Measurements from ENCODE around the gene CORIN. TPM values are rescaled to one million over a fixed set of nuclear protein-coding genes. Genes with fewer than 3 reads are reported as not detected.

CORIN gene
- total and polyA plus RNA-seq, 10 of the 15 experiments (the other 5 are each of a cell fraction or from before 2014, with no cell fraction given): 0.02 to 0.45 (median 0.09) TPM; not detected in 3

DNA sequence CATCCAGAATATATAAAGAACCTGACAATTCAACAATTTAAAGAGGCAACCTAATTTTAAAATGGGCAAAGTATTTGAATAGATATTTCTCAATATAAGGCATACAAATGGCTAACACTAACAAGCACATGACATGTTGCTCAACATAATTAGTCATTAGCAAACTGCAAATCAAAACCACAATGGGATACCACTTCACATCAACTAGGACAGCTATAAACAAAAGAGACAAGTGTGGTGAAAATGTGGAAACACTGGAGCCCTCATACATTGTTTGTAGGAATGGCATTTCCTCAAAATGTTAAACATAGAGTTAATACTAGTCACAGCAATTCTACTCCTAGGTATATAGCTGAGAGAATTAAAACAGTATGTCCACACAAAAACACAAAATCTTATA is 96.7 kb downstream of the CORIN start:
- ChIA-PET POLR2A (no interaction called here), RAD21 (ENCODE audit: unreplicated experiment) (no interaction called here), SMC1A (ENCODE audit: uncharacterized antibody, unreplicated experiment) (interaction anchor here (0.5 kb wide), 1 partner anchor 169 kb away, joined by 3 read pairs; no protein-coding TSS in a partner anchor), CTCF (interaction anchor here (1.2 to 2.2 kb wide), 2 partner anchors 95 to 99 kb away, joined by 4 to 6 read pairs; no protein-coding TSS in a partner anchor)
- DNase-seq (ENCODE audit: low read depth, low spot score) (no peak), ATAC-seq (no peak), FAIRE-seq (no peak)
- H3K36me3 ChIP-seq (ENCODE audit: control insufficient read depth in 2 of 2, insufficient read depth in 2 of 2, low read length in 1 of 2): no peaks in the 10 kb centered on the region
- H3K79me2 ChIP-seq (ENCODE audit: control insufficient read depth, insufficient read depth, low read length): no peaks in the 10 kb centered on the region
- H3K4me2 ChIP-seq (ENCODE audit: control insufficient read depth, insufficient read depth): no peak overlapping the region
- no peaks in the 10 kb centered on the region for H3K4me1 ChIP-seq (ENCODE audit: control insufficient read depth, insufficient read depth, low read length)
- H4K20me1 ChIP-seq (ENCODE audit: control insufficient read depth, insufficient read depth): no peaks in the 10 kb centered on the region
- H3K27me3 ChIP-seq (replicated peaks in 1 of 2; ENCODE audit: control insufficient read depth in 2 of 2, insufficient read depth in 2 of 2, low read length in 1 of 2): peaks cover 0 to 3% of the 10 kb centered on the region in 2 experiments; a peak in 1 of 4 replicates
- no peak overlapping the region for H3K9ac ChIP-seq (ENCODE audit: control insufficient read depth, insufficient read depth, low read length)
- no peak overlapping the region for H3K4me3 ChIP-seq
- TF ChIP-seq, protein P1, sequence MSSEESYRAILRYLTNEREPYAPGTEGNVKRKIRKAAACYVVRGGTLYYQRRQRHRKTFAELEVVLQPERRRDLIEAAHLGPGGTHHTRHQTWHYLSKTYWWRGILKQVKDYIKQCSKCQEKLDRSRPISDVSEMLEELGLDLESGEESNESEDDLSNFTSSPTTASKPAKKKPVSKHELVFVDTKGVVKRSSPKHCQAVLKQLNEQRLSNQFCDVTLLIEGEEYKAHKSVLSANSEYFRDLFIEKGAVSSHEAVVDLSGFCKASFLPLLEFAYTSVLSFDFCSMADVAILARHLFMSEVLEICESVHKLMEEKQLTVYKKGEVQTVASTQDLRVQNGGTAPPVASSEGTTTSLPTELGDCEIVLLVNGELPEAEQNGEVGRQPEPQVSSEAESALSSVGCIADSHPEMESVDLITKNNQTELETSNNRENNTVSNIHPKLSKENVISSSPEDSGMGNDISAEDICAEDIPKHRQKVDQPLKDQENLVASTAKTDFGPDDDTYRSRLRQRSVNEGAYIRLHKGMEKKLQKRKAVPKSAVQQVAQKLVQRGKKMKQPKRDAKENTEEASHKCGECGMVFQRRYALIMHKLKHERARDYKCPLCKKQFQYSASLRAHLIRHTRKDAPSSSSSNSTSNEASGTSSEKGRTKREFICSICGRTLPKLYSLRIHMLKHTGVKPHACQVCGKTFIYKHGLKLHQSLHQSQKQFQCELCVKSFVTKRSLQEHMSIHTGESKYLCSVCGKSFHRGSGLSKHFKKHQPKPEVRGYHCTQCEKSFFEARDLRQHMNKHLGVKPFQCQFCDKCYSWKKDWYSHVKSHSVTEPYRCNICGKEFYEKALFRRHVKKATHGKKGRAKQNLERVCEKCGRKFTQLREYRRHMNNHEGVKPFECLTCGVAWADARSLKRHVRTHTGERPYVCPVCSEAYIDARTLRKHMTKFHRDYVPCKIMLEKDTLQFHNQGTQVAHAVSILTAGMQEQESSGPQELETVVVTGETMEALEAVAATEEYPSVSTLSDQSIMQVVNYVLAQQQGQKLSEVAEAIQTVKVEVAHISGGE (CRISPR knock-in tag; IDR thresholded peaks at IDR 0.05): no peak
- no peak for TF ChIP-seq ZNF207 (IDR thresholded peaks at IDR 0.05; ENCODE audit: borderline replicate concordance)
- no peak for TF ChIP-seq CBX5 (IDR thresholded peaks at IDR 0.05; ENCODE audit: low read depth)
- no peak for TF ChIP-seq RFX5 (IDR thresholded peaks at IDR 0.05; ENCODE audit: low read depth, low read length)
- no peak for TF ChIP-seq ZNF384 (IDR thresholded peaks at IDR 0.05; ENCODE audit: borderline replicate concordance, low read depth, low read length)
- no peak for TF ChIP-seq CREB1 (IDR thresholded peaks at IDR 0.05; ENCODE audit: low read depth)
- TF ChIP-seq SMC3 (IDR thresholded peaks at IDR 0.05; ENCODE audit: borderline replicate concordance, low read length): no peak
- TF ChIP-seq NBN (IDR thresholded peaks at IDR 0.05): no peak
- TF ChIP-seq CHD4 (IDR thresholded peaks at IDR 0.05): no peak
- TF ChIP-seq NR2C1 (IDR thresholded peaks at IDR 0.05): no peak
- TF ChIP-seq TARDBP (IDR thresholded peaks at IDR 0.05; ENCODE audit: borderline replicate concordance): no peak
- TF ChIP-seq GATAD2B (conservative IDR thresholded peaks at IDR 0.05; ENCODE audit: low read depth): no peak
- no peak for TF ChIP-seq RB1 (IDR thresholded peaks at IDR 0.05; ENCODE audit: borderline replicate concordance)
- TF ChIP-seq, protein P2, sequence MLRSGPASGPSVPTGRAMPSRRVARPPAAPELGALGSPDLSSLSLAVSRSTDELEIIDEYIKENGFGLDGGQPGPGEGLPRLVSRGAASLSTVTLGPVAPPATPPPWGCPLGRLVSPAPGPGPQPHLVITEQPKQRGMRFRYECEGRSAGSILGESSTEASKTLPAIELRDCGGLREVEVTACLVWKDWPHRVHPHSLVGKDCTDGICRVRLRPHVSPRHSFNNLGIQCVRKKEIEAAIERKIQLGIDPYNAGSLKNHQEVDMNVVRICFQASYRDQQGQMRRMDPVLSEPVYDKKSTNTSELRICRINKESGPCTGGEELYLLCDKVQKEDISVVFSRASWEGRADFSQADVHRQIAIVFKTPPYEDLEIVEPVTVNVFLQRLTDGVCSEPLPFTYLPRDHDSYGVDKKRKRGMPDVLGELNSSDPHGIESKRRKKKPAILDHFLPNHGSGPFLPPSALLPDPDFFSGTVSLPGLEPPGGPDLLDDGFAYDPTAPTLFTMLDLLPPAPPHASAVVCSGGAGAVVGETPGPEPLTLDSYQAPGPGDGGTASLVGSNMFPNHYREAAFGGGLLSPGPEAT (IDR thresholded peaks at IDR 0.05; ENCODE audit: low read depth): no peak
- TF ChIP-seq ZNF274 (IDR thresholded peaks at IDR 0.05; ENCODE audit: insufficient read depth, insufficient read length): no peak
- TF ChIP-seq SP1 (IDR thresholded peaks at IDR 0.05; ENCODE audit: low read depth, low read length): no peak
- TF ChIP-seq NR2F1 (conservative IDR thresholded peaks at IDR 0.05): no peak
- no peak for TF ChIP-seq BRCA1 (IDR thresholded peaks at IDR 0.05; ENCODE audit: low read depth, low read length)
- intact Hi-C loops (cut with micrococcal nuclease; ENCODE audit: unreplicated experiment) (no loop called here), in situ Hi-C loops (cut with MboI) (no loop called here)
- H3K9me3 ChIP-seq (replicated peaks; ENCODE audit: control insufficient read depth, insufficient read depth, low read length): no peaks in the 10 kb centered on the region; the same call in 2 of the 3 replicates
- no TSS peak for BruUV-seq (replicated peaks)
- H2AFZ ChIP-seq (ENCODE audit: control insufficient read depth, low read depth, low read length): no peak overlapping the region
- H3K27ac ChIP-seq (ENCODE audit: control insufficient read depth, insufficient read depth): no peak overlapping the region

All from GM12878 (cell line).